ENCODE results near the gene KIAA1328.

DNA sequence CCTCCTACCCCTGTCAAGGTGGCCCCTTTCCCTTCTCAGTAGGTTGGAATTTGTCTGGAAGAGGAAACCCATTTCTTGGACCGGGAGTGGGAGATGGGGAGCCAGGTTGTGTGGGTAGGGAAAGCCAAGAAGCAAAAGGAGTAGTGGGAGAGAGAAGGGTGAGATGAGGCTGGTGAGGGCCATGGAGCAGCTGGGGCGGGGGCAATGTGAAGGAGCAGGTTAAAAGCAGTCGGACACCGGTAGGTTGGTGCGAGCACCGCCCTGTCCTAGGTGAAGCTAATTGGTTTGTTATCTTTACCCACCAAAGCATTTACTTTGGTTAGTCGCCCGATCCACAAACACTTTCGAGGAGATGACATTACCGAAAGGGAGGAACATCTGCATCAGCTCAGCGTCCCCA, 429.9 kb downstream of the KIAA1328 start:
- TF ChIP-seq, protein P1, sequence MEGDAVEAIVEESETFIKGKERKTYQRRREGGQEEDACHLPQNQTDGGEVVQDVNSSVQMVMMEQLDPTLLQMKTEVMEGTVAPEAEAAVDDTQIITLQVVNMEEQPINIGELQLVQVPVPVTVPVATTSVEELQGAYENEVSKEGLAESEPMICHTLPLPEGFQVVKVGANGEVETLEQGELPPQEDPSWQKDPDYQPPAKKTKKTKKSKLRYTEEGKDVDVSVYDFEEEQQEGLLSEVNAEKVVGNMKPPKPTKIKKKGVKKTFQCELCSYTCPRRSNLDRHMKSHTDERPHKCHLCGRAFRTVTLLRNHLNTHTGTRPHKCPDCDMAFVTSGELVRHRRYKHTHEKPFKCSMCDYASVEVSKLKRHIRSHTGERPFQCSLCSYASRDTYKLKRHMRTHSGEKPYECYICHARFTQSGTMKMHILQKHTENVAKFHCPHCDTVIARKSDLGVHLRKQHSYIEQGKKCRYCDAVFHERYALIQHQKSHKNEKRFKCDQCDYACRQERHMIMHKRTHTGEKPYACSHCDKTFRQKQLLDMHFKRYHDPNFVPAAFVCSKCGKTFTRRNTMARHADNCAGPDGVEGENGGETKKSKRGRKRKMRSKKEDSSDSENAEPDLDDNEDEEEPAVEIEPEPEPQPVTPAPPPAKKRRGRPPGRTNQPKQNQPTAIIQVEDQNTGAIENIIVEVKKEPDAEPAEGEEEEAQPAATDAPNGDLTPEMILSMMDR (IDR thresholded peaks at IDR 0.05), result no peak
- TF ChIP-seq POLR2A (IDR thresholded peaks at IDR 0.05), result no peak

Measured in esophagus squamous epithelium (tissue), 4 donors.